HCT116 (cell line): Measurements from ENCODE around the gene CST11.

Source experiments
- ATF3 ChIP-seq: IDR thresholded peaks from 2 replicates; pipeline ENCODE4 v1.6.1; 2012
- CBX3 ChIP-seq: IDR thresholded peaks from 2 replicates; pipeline ENCODE4 v1.6.1; 2012; ENCODE audit warnings: low read depth
- EZH2 ChIP-seq: fragments of 200-600 bp; sonication (generic); IDR thresholded peaks from 2 replicates; pipeline ENCODE4 v1.6.1; 2017; ENCODE audit warnings: antibody characterized with exemption, mixed run types
- EZH2phosphoT487 ChIP-seq: fragments of 200-600 bp; IDR thresholded peaks from 2 replicates; pipeline ENCODE4 v1.6.1; 2018; ENCODE audit warnings: antibody characterized with exemption, borderline replicate concordance
- JUND ChIP-seq: IDR thresholded peaks from 2 replicates; pipeline ENCODE4 v1.6.1; 2012
- MAX ChIP-seq: IDR thresholded peaks from 2 replicates; pipeline ENCODE4 v1.6.1; 2012
- POLR2A ChIP-seq: IDR thresholded peaks from 2 replicates; pipeline ENCODE4 v1.7.0; 2011; ENCODE audit warnings: borderline replicate concordance; ENCODE audit not compliant: insufficient read depth, insufficient read length; ENCODE audit errors: extremely low read depth
- POLR2AphosphoS5 ChIP-seq: IDR thresholded peaks from 2 replicates; pipeline ENCODE4 v1.6.1; 2011; ENCODE audit warnings: mild to moderate bottlenecking, low read depth, low read length, moderate library complexity
- SIN3A ChIP-seq: IDR thresholded peaks from 2 replicates; pipeline ENCODE4 v1.6.1; 2012; ENCODE audit warnings: low read depth
- SP1 ChIP-seq: IDR thresholded peaks from 2 replicates; pipeline ENCODE4 v1.6.1; 2012; ENCODE audit warnings: low read depth
- SRF ChIP-seq: IDR thresholded peaks from 2 replicates; pipeline ENCODE4 v1.6.1; 2012; ENCODE audit warnings: low read depth
- ZFX ChIP-seq: fragments of 450-650 bp; IDR thresholded peaks from 2 replicates; pipeline ENCODE4 v1.6.1; 2017
- TF ChIP-seq, protein P1 (sequence below), 3 experiments: fragments of 200-600 bp in 1 of 3; sonication (generic) in 1 of 3; IDR thresholded peaks in 2 of 3; conservative IDR thresholded peaks in 1 of 3; 2 replicates each; pipeline ENCODE4 v1.5.1; 2012 to 2017; ENCODE audit warnings: low read depth in 2 of 3, low read length in 2 of 3, antibody characterized with exemption in 1 of 3, borderline replicate concordance in 1 of 3, control low read depth in 1 of 3, mild to moderate bottlenecking in 1 of 3, mixed read lengths in 1 of 3, mixed run types in 1 of 3, moderate library complexity in 1 of 3; ENCODE audit not compliant: insufficient read depth in 1 of 3
- TF ChIP-seq, protein P2 (sequence below): IDR thresholded peaks from 2 replicates; pipeline ENCODE4 v1.6.1; 2011; ENCODE audit warnings: mild to moderate bottlenecking, low read length, moderate library complexity; ENCODE audit not compliant: insufficient replicate concordance; ENCODE audit errors: extremely low read depth

DNA sequence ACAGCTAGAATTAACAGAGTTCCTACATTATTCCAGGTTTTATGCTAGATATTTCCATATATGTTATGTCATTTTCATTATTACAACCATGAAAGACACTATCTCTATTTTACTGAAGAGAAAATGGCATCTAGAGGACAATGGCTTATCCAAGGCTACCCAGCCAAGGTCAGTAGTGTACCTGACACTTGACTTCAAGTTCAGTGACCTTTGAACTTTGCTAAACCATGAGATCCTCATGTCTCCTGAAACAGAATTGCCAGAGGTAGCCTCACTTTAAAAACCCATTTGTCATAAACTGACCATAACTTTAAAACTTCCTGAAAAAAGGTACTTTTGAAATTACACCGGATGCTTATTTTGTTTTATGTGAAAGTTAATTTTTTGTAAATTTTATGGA lies 45.8 kb downstream of the CST11 start:
- no peak for TF ChIP-seq POLR2AphosphoS5
- no peak for TF ChIP-seq POLR2A
- no peak for TF ChIP-seq SIN3A
- TF ChIP-seq JUND, result no peak
- TF ChIP-seq MAX, result no peak
- no peak for TF ChIP-seq EZH2phosphoT487
- TF ChIP-seq, protein P1, sequence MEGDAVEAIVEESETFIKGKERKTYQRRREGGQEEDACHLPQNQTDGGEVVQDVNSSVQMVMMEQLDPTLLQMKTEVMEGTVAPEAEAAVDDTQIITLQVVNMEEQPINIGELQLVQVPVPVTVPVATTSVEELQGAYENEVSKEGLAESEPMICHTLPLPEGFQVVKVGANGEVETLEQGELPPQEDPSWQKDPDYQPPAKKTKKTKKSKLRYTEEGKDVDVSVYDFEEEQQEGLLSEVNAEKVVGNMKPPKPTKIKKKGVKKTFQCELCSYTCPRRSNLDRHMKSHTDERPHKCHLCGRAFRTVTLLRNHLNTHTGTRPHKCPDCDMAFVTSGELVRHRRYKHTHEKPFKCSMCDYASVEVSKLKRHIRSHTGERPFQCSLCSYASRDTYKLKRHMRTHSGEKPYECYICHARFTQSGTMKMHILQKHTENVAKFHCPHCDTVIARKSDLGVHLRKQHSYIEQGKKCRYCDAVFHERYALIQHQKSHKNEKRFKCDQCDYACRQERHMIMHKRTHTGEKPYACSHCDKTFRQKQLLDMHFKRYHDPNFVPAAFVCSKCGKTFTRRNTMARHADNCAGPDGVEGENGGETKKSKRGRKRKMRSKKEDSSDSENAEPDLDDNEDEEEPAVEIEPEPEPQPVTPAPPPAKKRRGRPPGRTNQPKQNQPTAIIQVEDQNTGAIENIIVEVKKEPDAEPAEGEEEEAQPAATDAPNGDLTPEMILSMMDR (IDR thresholded peaks at IDR 0.05 in 2 of 3, conservative IDR thresholded peaks at IDR 0.05 in 1 of 3; ENCODE audit: borderline replicate concordance in 1 of 3, insufficient read depth in 1 of 3, low read depth in 2 of 3, low read length in 2 of 3), result no peak
- no peak for TF ChIP-seq SRF
- no peak for TF ChIP-seq EZH2
- no peak for TF ChIP-seq SP1
- TF ChIP-seq CBX3, result no peak
- TF ChIP-seq ZFX, result no peak
- TF ChIP-seq, protein P2, sequence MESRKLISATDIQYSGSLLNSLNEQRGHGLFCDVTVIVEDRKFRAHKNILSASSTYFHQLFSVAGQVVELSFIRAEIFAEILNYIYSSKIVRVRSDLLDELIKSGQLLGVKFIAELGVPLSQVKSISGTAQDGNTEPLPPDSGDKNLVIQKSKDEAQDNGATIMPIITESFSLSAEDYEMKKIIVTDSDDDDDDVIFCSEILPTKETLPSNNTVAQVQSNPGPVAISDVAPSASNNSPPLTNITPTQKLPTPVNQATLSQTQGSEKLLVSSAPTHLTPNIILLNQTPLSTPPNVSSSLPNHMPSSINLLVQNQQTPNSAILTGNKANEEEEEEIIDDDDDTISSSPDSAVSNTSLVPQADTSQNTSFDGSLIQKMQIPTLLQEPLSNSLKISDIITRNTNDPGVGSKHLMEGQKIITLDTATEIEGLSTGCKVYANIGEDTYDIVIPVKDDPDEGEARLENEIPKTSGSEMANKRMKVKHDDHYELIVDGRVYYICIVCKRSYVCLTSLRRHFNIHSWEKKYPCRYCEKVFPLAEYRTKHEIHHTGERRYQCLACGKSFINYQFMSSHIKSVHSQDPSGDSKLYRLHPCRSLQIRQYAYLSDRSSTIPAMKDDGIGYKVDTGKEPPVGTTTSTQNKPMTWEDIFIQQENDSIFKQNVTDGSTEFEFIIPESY, result no peak
- TF ChIP-seq ATF3, result no peak
